Naive thymus-derived CD4-positive, alpha-beta T cell (primary cell): ENCODE data around the gene HMBS. TPM values are rescaled to one million over a fixed set of nuclear protein-coding genes. Genes with fewer than 3 reads are reported as not detected.
"Not testable (repeated sequence)": the region's sequence is repeated elsewhere in the genome, so short reads cannot be mapped to it uniquely, and the experiment has no call there.

Source experiments
- ATAC-seq: fragments of 150-1000 bp; cut with Tn5 transposase; 2 replicates; pipeline ENCODE4 v1.10.0; 2021; ENCODE audit warnings: mild to moderate bottlenecking, moderate library complexity
- CTCF ChIA-PET: fragments of 350-600 bp; sonication (Branson Sonifier 250); formaldehyde crosslinking; loops from one replicate; lab custom pipeline; 2021; ENCODE audit warnings: antibody characterized with exemption; lab: Charles Lee
- POLR2A ChIA-PET: fragments of 350-600 bp; sonication (Branson Sonifier 250); formaldehyde crosslinking; loops from one replicate; lab custom pipeline; 2021; ENCODE audit warnings: antibody characterized with exemption, inconsistent platforms; lab: Charles Lee
- DNase-seq, 9 donors: peaks; one replicate each; pipeline versions ENCODE4 v3.0.0 to v3.0.0-alpha.2; 2020 to 2022; ENCODE audit warnings: mixed read lengths in 1 of 9
- H3K27ac ChIP-seq: one replicate; pipeline ENCODE4 v1.7.0; 2013; ENCODE audit warnings: mild to moderate bottlenecking, low read depth, low read length, moderate library complexity
- H3K27me3 ChIP-seq, 2 donors: one replicate each; pipeline ENCODE4 v1.7.0; 2013; ENCODE audit warnings: low read length in 2 of 2, mild to moderate bottlenecking in 2 of 2, moderate library complexity in 2 of 2; ENCODE audit not compliant: control insufficient read depth in 2 of 2, insufficient read depth in 2 of 2
- H3K36me3 ChIP-seq, 3 experiments: 1 replicate in 2 of 3; 2 replicates in 1 of 3; pipeline ENCODE4 v1.7.0; 2013; ENCODE audit warnings: low read length in 3 of 3, mild to moderate bottlenecking in 3 of 3, moderate library complexity in 1 of 3; ENCODE audit not compliant: insufficient read depth in 3 of 3, control insufficient read depth in 2 of 3
- H3K4me1 ChIP-seq, 2 donors: one replicate each; pipeline ENCODE4 v1.7.0; 2013; ENCODE audit warnings: low read length in 2 of 2, mild to moderate bottlenecking in 2 of 2, moderate library complexity in 1 of 2; ENCODE audit not compliant: control insufficient read depth in 2 of 2, insufficient read depth in 2 of 2
- H3K4me3 ChIP-seq: 2 replicates; pipeline ENCODE4 v1.7.0; 2013; ENCODE audit warnings: mild to moderate bottlenecking, low read length
- H3K9me3 ChIP-seq, 3 experiments: 1 replicate in 2 of 3; 2 replicates in 1 of 3; pipeline ENCODE4 v1.7.0; 2013; ENCODE audit warnings: low read length in 3 of 3; ENCODE audit not compliant: control insufficient read depth in 2 of 3
- H3K27ac Mint-ChIP-seq, 9 donors: one replicate each; pipeline ENCODE4 v1.8.0; 2020 to 2022; ENCODE audit warnings: mixed read lengths in 9 of 9, mild to moderate bottlenecking in 8 of 9, moderate library complexity in 5 of 9, inconsistent platforms in 2 of 9
- H3K27me3 Mint-ChIP-seq, 5 donors: one replicate each; pipeline ENCODE4 v1.8.0; 2021 to 2022; ENCODE audit warnings: mixed read lengths in 5 of 5, mild to moderate bottlenecking in 1 of 5
- H3K36me3 Mint-ChIP-seq, 5 donors: one replicate each; pipeline ENCODE4 v1.8.0; 2020 to 2022; ENCODE audit warnings: mixed read lengths in 5 of 5, mild to moderate bottlenecking in 3 of 5, inconsistent platforms in 1 of 5
- H3K4me1 Mint-ChIP-seq, 7 donors: one replicate each; pipeline ENCODE4 v1.8.0; 2020 to 2022; ENCODE audit warnings: mixed read lengths in 7 of 7, mild to moderate bottlenecking in 3 of 7, inconsistent platforms in 1 of 7
- H3K4me3 Mint-ChIP-seq, 10 donors: one replicate each; pipeline ENCODE4 v1.8.0; 2020 to 2022; ENCODE audit warnings: mild to moderate bottlenecking in 10 of 10, mixed read lengths in 10 of 10, moderate library complexity in 6 of 10, inconsistent platforms in 2 of 10
- H3K9me3 Mint-ChIP-seq, 11 donors: one replicate each; pipeline ENCODE4 v1.8.0; 2020 to 2022; ENCODE audit warnings: mixed read lengths in 11 of 11, mild to moderate bottlenecking in 4 of 11, inconsistent platforms in 1 of 11, moderate library complexity in 1 of 11
- intact Hi-C, 2 donors: fragments of 100-400 bp; cut with micrococcal nuclease; formaldehyde crosslinking; loops; one replicate each; pipeline ENCODE4 v1.15.1; 2023
- polyA plus RNA-seq, 2 donors: library from polyadenylated mRNA; unstranded; fragments of 300-500 nt; fragmentation: Illumina TruSeq; gene quantifications; one replicate each; pipeline ENCODE4 v1.2.3, GENCODE V29; 2021
- total RNA-seq, 6 experiments: library from RNA in 5 of 6; stranded (reverse) in 5 of 6; gene quantifications; 1 replicate in 5 of 6; 2 replicates in 1 of 6; pipeline ENCODE4 v1.2.3 and lab custom pipeline; 2021 to 2026

Gene HMBS
- total and polyA plus RNA-seq, 7 experiments from 2014 or later, result 6.7 to 25.4 (median 9.3) TPM

- H3K9me3 ChIP-seq, result no peaks in the 10 kb centered on the region
- no peaks in the 10 kb centered on the region for H3K9me3 Mint-ChIP-seq
- intact Hi-C loops, result no loop called here
- H3K4me1 Mint-ChIP-seq, result peaks cover 23 to 45% (median 38%) of the 10 kb centered on the region in 7 donors
- ChIA-PET POLR2A (interaction anchor here (0.6 to 1.8 kb wide), 4 partner anchors 20 to 88 kb away, joined by 3 to 9 read pairs (median 4); partner anchors contain the start of genes C2CD2L and DPAGT1), CTCF (interaction anchor here (0.6 kb wide), 2 partner anchors 42 to 499 kb away, joined by 3 read pairs; no protein-coding TSS in a partner anchor)
- H3K4me3 Mint-ChIP-seq, result peak overlapping the region in 1 of 10 donors; percentile 28
- H3K4me3 ChIP-seq, result no peak overlapping the region
- ATAC-seq, result no peak
- no peak for DNase-seq
- H3K4me1 ChIP-seq, result peaks cover 8 to 11% of the 10 kb centered on the region in 2 donors
- H3K27me3 Mint-ChIP-seq, result no peaks in the 10 kb centered on the region
- peak overlapping the region in 4 of 9 donors; percentile 11 to 64 (median 52) for H3K27ac Mint-ChIP-seq
- H3K36me3 ChIP-seq, result peaks cover 8 to 47% (median 18%) of the 10 kb centered on the region in 3 experiments
- peaks cover 10 to 37% (median 14%) of the 10 kb centered on the region in 5 donors for H3K36me3 Mint-ChIP-seq
- peak overlapping the region; percentile 3 for H3K27ac ChIP-seq
- no peaks in the 10 kb centered on the region for H3K27me3 ChIP-seq
Measured at GRCh38 chr11:119126675-119127268, 42.1 kb downstream of the HMBS start.

DNA sequence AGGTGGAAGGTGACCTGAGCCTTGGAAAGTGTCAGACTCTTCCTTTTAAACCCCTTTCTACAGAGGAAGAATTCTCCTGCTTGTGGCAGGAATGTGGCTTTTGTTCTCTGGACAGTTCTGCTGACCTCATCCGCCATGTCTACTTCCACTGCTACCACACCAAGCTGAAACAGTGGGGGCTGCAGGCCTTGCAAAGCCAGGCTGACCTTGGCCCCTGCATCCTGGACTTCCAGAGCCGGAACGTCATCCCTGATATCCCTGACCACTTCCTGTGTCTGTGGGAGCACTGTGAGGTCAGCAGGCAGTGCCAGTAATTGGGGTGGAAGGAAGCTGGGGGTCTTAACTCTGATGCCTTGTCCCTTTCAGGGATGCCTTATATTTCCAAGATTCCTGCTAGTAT is 46.0 kb downstream of the HMBS start:
- Mint-ChIP-seq H3K36me3 (peaks cover 13 to 41% (median 17%) of the 10 kb centered on the region in 5 donors), H3K27ac (peak overlapping the region in 1 of 9 donors; percentile 66), H3K27me3 (no peaks in the 10 kb centered on the region), H3K9me3 (no peaks in the 10 kb centered on the region), H3K4me3 (no peak overlapping the region), H3K4me1 (peaks cover 6 to 23% (median 16%) of the 10 kb centered on the region in 7 donors)
- no peaks in the 10 kb centered on the region for H3K4me1 ChIP-seq
- H3K9me3 ChIP-seq, result no peaks in the 10 kb centered on the region
- H3K36me3 ChIP-seq, result peaks cover 19 to 66% (median 26%) of the 10 kb centered on the region in 3 experiments
- H3K4me3 ChIP-seq, result no peak overlapping the region
- DNase-seq (no peak), ATAC-seq (no peak)
- intact Hi-C loops, result no loop called here
- no peak overlapping the region for H3K27ac ChIP-seq
- ChIA-PET POLR2A (no interaction called here), CTCF (no interaction called here)
- no peaks in the 10 kb centered on the region for H3K27me3 ChIP-seq

DNA sequence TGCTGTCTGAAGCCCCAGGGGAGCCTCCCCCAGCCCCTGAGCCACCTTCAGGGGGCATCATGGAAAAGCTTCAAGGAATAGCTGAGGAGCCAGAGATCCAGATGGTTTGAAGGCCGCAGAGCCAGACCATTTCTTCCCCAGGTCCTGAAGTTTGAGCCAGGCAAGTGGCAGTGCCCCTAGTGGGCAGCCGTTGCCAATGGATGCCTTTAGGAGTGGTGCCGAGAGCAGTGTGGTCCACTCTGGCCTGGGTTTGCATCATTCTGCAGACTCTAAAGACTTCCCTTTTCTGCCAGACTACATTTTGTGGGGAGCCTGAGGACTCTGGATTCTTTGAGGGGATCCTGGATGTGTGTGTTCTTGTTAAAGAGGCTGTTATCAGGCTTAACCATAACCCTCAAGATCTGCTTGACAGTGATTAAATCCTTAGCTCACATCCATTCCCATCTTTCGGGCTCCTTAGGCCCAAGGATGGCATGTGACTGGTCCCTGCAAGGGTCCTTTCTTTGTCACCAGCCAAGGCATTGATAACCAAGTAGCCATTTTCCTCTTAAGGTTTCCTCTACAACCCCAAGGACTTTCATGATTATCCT is 49.8 kb downstream of the HMBS start:
- peaks cover 13 to 37% (median 14%) of the 10 kb centered on the region in 5 donors for H3K36me3 Mint-ChIP-seq
- peaks cover 0 to 21% (median 6%) of the 10 kb centered on the region in 7 donors for H3K4me1 Mint-ChIP-seq
- CTCF ChIA-PET, result interaction anchor here (0.7 kb wide), 1 partner anchor 11 kb away, joined by 4 read pairs; no protein-coding TSS in a partner anchor
- Histone ChIP-seq H3K9me3 (no peaks in the 10 kb centered on the region), H3K4me3 (no peak overlapping the region), H3K4me1 (no peaks in the 10 kb centered on the region), H3K36me3 (peaks cover 19 to 50% (median 26%) of the 10 kb centered on the region in 3 experiments), H3K27me3 (no peaks in the 10 kb centered on the region), H3K27ac (no peak overlapping the region)
- ATAC-seq (peak; percentile 82), DNase-seq (no peak)
- intact Hi-C loops, result no loop called here
- POLR2A ChIA-PET, result interaction anchor here (1.1 to 1.9 kb wide), 2 partner anchors 12 to 39 kb away, joined by 3 to 7 read pairs; partner anchors contain the start of gene HINFP
- H3K27ac Mint-ChIP-seq, result peak overlapping the region in 1 of 9 donors; percentile 20
- no peaks in the 10 kb centered on the region for H3K9me3 Mint-ChIP-seq
- H3K4me3 Mint-ChIP-seq, result no peak overlapping the region
- H3K27me3 Mint-ChIP-seq, result peaks cover 0 to 10% (median 0%) of the 10 kb centered on the region in 5 donors

GRCh38 chr11:119139276-119139675 is 54.6 kb downstream of the HMBS start:
- POLR2A ChIA-PET, H3K27ac Mint-ChIP-seq, DNase-seq, H3K4me1 ChIP-seq, H3K27me3 ChIP-seq, H3K4me3 ChIP-seq, H3K27ac ChIP-seq, H3K9me3 Mint-ChIP-seq, H3K36me3 Mint-ChIP-seq, ATAC-seq, H3K36me3 ChIP-seq, H3K4me3 Mint-ChIP-seq, H3K9me3 ChIP-seq, intact Hi-C loops: not testable (repeated sequence)
- CTCF ChIA-PET, result interaction anchor here (0.5 to 1.2 kb wide), 2 partner anchors 58 to 93 kb away, joined by 3 read pairs; no protein-coding TSS in a partner anchor
- peaks cover 6 to 24% (median 9%) of the 10 kb centered on the region in 5 donors for H3K27me3 Mint-ChIP-seq
- H3K4me1 Mint-ChIP-seq, result peaks cover 0 to 14% (median 0%) of the 10 kb centered on the region in 7 donors

Other genes with a start within 250 kb of the HMBS start
- 1 to 10 TPM in 4 of 5 experiments, under 1 TPM in 1; 0.41 to 2.9 (median 2.1) TPM for gene CXCR5, start 201.0 kb upstream of the HMBS start, total RNA-seq
- 1 to 10 TPM in 1 of 2 donors, under 1 TPM in 1; 0.60 to 1.1 TPM for gene CXCR5, start 201.0 kb upstream of the HMBS start, polyA plus RNA-seq
- gene BCL9L, start 159.0 kb upstream of the HMBS start, total RNA-seq, result 100 to 1,000 TPM in 4 of 5 experiments, 10 to 100 TPM in 1; 67.8 to 269 (median 266) TPM
- 1 to 10 TPM; 6.7 to 7.2 TPM for gene BCL9L, start 159.0 kb upstream of the HMBS start, polyA plus RNA-seq
- gene UPK2, start 128.6 kb upstream of the HMBS start, total RNA-seq, result under 1 TPM in 1 of 5 experiments, not detected in 4; 0.24 TPM
- gene UPK2, start 128.6 kb upstream of the HMBS start, polyA plus RNA-seq, result under 1 TPM in 1 of 2 donors, not detected in 1; 0.51 TPM
- gene FOXR1, start 113.1 kb upstream of the HMBS start, total RNA-seq, result not detected
- gene FOXR1, start 113.1 kb upstream of the HMBS start, polyA plus RNA-seq, result not detected
- gene CENATAC, start 86.7 kb upstream of the HMBS start, total RNA-seq, result 100 to 1,000 TPM in 4 of 5 experiments, 10 to 100 TPM in 1; 53.5 to 136 (median 109) TPM
- 10 to 100 TPM in 1 of 2 donors, 1 to 10 TPM in 1; 8.4 to 13.5 TPM for gene CENATAC, start 86.7 kb upstream of the HMBS start, polyA plus RNA-seq
- gene RPS25, start 66.5 kb upstream of the HMBS start, total RNA-seq, result 1,000 to 10,000 TPM; 1,535 to 3,042 (median 2,772) TPM
- 1,000 to 10,000 TPM; 4,222 to 6,094 TPM for gene RPS25, start 66.5 kb upstream of the HMBS start, polyA plus RNA-seq
- 10 to 100 TPM; 70.7 to 80.3 (median 77.8) TPM for gene TRAPPC4, start 66.1 kb upstream of the HMBS start, total RNA-seq
- gene TRAPPC4, start 66.1 kb upstream of the HMBS start, polyA plus RNA-seq, result 100 to 1,000 TPM in 1 of 2 donors, 10 to 100 TPM in 1; 82.1 to 123 TPM
- 10 to 100 TPM in 3 of 5 experiments, 1 to 10 TPM in 2; 7.1 to 20.8 (median 14.6) TPM for gene SLC37A4, start 54.0 kb upstream of the HMBS start, total RNA-seq
- 10 to 100 TPM; 10.6 to 13.1 TPM for gene SLC37A4, start 54.0 kb upstream of the HMBS start, polyA plus RNA-seq
- gene HYOU1, start 27.7 kb upstream of the HMBS start, total RNA-seq, result 100 to 1,000 TPM in 3 of 5 experiments, 10 to 100 TPM in 2; 77.8 to 198 (median 110) TPM
- gene HYOU1, start 27.7 kb upstream of the HMBS start, polyA plus RNA-seq, result 10 to 100 TPM; 11.3 to 18.3 TPM
- 10 to 100 TPM; 39.0 to 73.9 (median 57.1) TPM for gene VPS11, start 17.1 kb upstream of the HMBS start, total RNA-seq
- 10 to 100 TPM; 40.3 to 72.1 TPM for gene VPS11, start 17.1 kb upstream of the HMBS start, polyA plus RNA-seq
- gene DPAGT1, start 17.0 kb downstream of the HMBS start, total RNA-seq, result 10 to 100 TPM; 21.9 to 63.9 (median 37.9) TPM
- 10 to 100 TPM; 25.0 to 32.6 TPM for gene DPAGT1, start 17.0 kb downstream of the HMBS start, polyA plus RNA-seq
- 10 to 100 TPM; 24.7 to 40.7 (median 36.1) TPM for gene C2CD2L, start 22.5 kb downstream of the HMBS start, total RNA-seq
- gene C2CD2L, start 22.5 kb downstream of the HMBS start, polyA plus RNA-seq, result 10 to 100 TPM in 1 of 2 donors, 1 to 10 TPM in 1; 2.7 to 10.2 TPM
- gene HINFP, start 36.7 kb downstream of the HMBS start, total RNA-seq, result 10 to 100 TPM; 30.7 to 79.7 (median 42.7) TPM
- gene HINFP, start 36.7 kb downstream of the HMBS start, polyA plus RNA-seq, result 10 to 100 TPM; 14.7 to 24.1 TPM
- under 1 TPM in 1 of 5 experiments, not detected in 4; 0.13 TPM for gene ABCG4, start 64.2 kb downstream of the HMBS start, total RNA-seq
- gene ABCG4, start 64.2 kb downstream of the HMBS start, polyA plus RNA-seq, result not detected
- gene NLRX1, start 83.8 kb downstream of the HMBS start, total RNA-seq, result 10 to 100 TPM in 2 of 5 experiments, 1 to 10 TPM in 3; 8.3 to 19.5 (median 9.8) TPM
- 10 to 100 TPM in 1 of 2 donors, 1 to 10 TPM in 1; 6.5 to 10.6 TPM for gene NLRX1, start 83.8 kb downstream of the HMBS start, polyA plus RNA-seq
- 1 to 10 TPM in 3 of 5 experiments, under 1 TPM in 2; 0.19 to 2.2 (median 1.2) TPM for gene NHERF4, start 100.6 kb downstream of the HMBS start, total RNA-seq
- gene NHERF4, start 100.6 kb downstream of the HMBS start, polyA plus RNA-seq, result not detected
- 10 to 100 TPM; 37.0 to 51.8 (median 40.5) TPM for gene CBL, start 121.5 kb downstream of the HMBS start, total RNA-seq
- gene CBL, start 121.5 kb downstream of the HMBS start, polyA plus RNA-seq, result 10 to 100 TPM; 17.5 to 18.0 TPM
- gene MCAM, start 232.2 kb downstream of the HMBS start, total RNA-seq, result 1 to 10 TPM in 2 of 5 experiments, under 1 TPM in 3; 0.08 to 5.1 (median 0.73) TPM
- gene MCAM, start 232.2 kb downstream of the HMBS start, polyA plus RNA-seq, result under 1 TPM in 1 of 2 donors, not detected in 1; 0.26 TPM
- gene RNF26, start 249.6 kb downstream of the HMBS start, total RNA-seq, result 10 to 100 TPM; 16.9 to 28.3 (median 18.9) TPM
- gene RNF26, start 249.6 kb downstream of the HMBS start, polyA plus RNA-seq, result 10 to 100 TPM; 50.3 to 59.1 TPM